HK-2 (cell line): Measurements from ENCODE around the gene MARCHF5.

Experiments
- DNase-seq: peaks from one replicate; pipeline ENCODE4 v3.0.0-alpha.2; 2018; ENCODE audit not compliant: unreplicated experiment

The MARCHF5 gene

GRCh38 chr10:92290837-92291615 lies at the start of gene MARCHF5, which contains the start of gene CPEB3:
Gene MARCHF5, plus strand, starts transcription at chr10:92291167. Its CDS starts 328 bp downstream, at chr10:92291495.
Gene CPEB3, minus strand, starts transcription at chr10:92291078. Its CDS starts 50,728 bp downstream, at chr10:92240350.
- DNase-seq: peak; percentile 99

- no peak for DNase-seq
Observed at GRCh38 chr10:92241501-92241900, 49.5 kb upstream of the MARCHF5 start.

- DNase-seq: no peak
Observed at GRCh38 chr10:92242380-92242779, 48.6 kb upstream of the MARCHF5 start.

- no peak for DNase-seq
Observed at GRCh38 chr10:92242910-92243671, 47.9 kb upstream of the MARCHF5 start.

- DNase-seq: no peak
Observed at GRCh38 chr10:92244796-92245195, 46.2 kb upstream of the MARCHF5 start.

- DNase-seq: no peak
Observed at GRCh38 chr10:92248566-92248965, 42.4 kb upstream of the MARCHF5 start.

- DNase-seq: no peak
Observed at GRCh38 chr10:92263396-92263795, 27.6 kb upstream of the MARCHF5 start.

GRCh38 chr10:92264249-92264648 lies 26.7 kb upstream of the MARCHF5 start:
- DNase-seq: no peak

- no peak for DNase-seq
Observed at GRCh38 chr10:92265687-92266258, 25.2 kb upstream of the MARCHF5 start.

GRCh38 chr10:92267343-92267742 lies 23.6 kb upstream of the MARCHF5 start:
- no peak for DNase-seq

- no peak for DNase-seq
Observed at GRCh38 chr10:92268748-92269147, 22.2 kb upstream of the MARCHF5 start.

GRCh38 chr10:92274071-92274470 lies 16.9 kb upstream of the MARCHF5 start:
- DNase-seq: no peak

- DNase-seq: no peak
Observed at GRCh38 chr10:92278996-92279696, 11.8 kb upstream of the MARCHF5 start.

- no peak for DNase-seq
Observed at GRCh38 chr10:92284112-92284704, 6.8 kb upstream of the MARCHF5 start.

- peak; percentile 53 for DNase-seq
Observed at GRCh38 chr10:92290076-92290836, 711 bp upstream of the MARCHF5 start.

GRCh38 chr10:92291616-92291865 lies 574 bp downstream of the MARCHF5 start:
- DNase-seq: no peak

GRCh38 chr10:92291921-92292845 lies 1.2 kb downstream of the MARCHF5 start:
- peak; percentile 46 for DNase-seq

GRCh38 chr10:92298487-92298886 lies 7.5 kb downstream of the MARCHF5 start:
- DNase-seq: no peak

GRCh38 chr10:92303096-92303495 lies 12.1 kb downstream of the MARCHF5 start:
- no peak for DNase-seq

GRCh38 chr10:92304061-92304460 lies 13.1 kb downstream of the MARCHF5 start:
- no peak for DNase-seq
